Esophagus squamous epithelium (tissue), 4 donors: ENCODE results near the gene HES5.

Source experiments
- CTCF ChIP-seq, 6 experiments: fragments of 450-650 bp in 4 of 6; fragments of 200-600 bp in 2 of 6; sonication (generic) in 2 of 6; IDR thresholded peaks; one replicate each; pipeline ENCODE4 v1.5.1; 2016 to 2019; ENCODE audit warnings: antibody characterized with exemption in 6 of 6, mild to moderate bottlenecking in 4 of 6, moderate library complexity in 4 of 6
- POLR2A ChIP-seq, 4 donors: fragments of 450-650 bp; IDR thresholded peaks; one replicate each; pipeline ENCODE4 v1.6.1; 2017; ENCODE audit warnings: antibody characterized with exemption in 4 of 4, mild to moderate bottlenecking in 4 of 4, moderate library complexity in 3 of 4

- TF ChIP-seq CTCF (IDR thresholded peaks at IDR 0.05) (no peak), POLR2A (IDR thresholded peaks at IDR 0.05) (no peak)
Measured at GRCh38 chr1:2518528-2518927, 11.5 kb downstream of the HES5 start.
